Measurements from ENCODE around the gene OSBPL5.

- TF ChIP-seq EP300 (IDR thresholded peaks at IDR 0.05; ENCODE audit: borderline replicate concordance) (no peak), EGR1 (IDR thresholded peaks at IDR 0.05) (no peak)
Measured at GRCh38 chr11:3177931-3178330, 12.8 kb upstream of the OSBPL5 start.

All from Ishikawa (cell line).